ENCODE results near the gene NEB.

The NEB gene

GRCh38 chr2:151534001-151534400 is 200.3 kb downstream of the NEB start:
- FAIRE-seq, result no peak

DNA sequence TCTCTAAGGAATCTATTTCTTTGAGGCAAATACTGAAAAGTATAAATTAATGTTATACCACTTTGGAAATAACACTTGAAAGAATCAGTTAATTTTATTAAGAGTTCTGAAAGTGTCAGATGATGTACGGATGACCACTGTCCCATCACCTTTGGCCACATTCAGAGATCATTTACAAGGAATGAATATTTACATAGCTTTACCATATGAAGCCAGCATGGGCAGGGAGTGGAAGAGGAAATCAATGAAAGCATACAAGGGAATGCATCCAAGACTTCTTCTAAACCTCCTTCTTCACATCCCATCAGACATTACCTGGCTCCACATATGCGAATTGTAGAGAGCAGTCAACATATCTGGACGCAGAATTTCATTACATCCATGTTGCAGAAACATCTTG is 201.1 kb downstream of the NEB start:
- FAIRE-seq, result no peak

DNA sequence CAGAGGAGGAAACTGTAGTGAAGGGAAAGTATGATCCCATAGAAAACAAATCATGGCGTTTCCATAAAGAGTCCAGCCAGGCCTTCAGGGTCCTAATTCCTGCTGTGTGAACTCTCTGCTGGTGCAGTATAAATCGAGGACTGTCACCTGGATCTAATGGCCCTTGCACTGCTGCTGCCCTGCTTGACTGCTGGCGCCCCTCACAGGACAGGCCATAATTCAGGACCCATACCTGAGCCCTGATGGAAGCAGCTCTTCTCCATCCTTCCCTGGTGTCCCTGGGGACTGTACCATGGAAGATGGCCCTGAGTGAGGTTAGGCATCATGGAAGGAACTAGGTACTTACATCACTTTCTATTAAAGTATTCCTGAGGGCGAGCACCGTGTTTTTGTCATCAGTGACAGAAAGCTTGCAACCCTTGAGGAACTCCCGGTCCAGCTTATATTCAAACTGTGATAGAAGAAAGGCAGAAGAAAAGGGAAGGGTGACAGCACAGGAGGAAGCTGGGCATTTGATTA is 207.6 kb downstream of the NEB start:
- FAIRE-seq, result no peak

DNA sequence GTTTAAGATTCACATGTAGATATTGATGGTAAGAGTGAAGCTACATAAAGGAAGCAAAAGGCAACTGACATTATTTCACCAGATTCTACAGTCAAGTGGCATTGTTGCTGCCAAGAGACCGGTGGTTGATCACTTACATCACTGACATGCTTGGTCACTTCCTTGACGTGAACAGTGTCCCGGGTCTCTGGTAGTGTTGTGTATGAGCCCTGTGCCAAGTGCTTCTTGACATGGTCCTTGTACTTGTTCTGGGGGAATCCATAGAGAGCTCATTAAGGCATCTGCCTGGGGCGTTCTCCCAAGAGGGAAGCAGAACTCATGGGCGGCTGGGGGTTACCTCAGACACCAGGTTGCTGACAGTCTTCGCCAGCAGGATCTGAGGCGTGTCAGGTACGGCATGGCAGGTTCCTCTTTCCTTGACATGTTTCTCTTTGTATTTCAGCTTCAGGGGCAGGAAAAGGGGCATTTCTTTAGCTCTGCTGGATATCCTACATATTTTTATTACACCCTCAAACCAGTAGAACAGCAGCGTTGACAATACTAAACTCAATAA is 208.4 kb downstream of the NEB start:
- no peak for FAIRE-seq

DNA sequence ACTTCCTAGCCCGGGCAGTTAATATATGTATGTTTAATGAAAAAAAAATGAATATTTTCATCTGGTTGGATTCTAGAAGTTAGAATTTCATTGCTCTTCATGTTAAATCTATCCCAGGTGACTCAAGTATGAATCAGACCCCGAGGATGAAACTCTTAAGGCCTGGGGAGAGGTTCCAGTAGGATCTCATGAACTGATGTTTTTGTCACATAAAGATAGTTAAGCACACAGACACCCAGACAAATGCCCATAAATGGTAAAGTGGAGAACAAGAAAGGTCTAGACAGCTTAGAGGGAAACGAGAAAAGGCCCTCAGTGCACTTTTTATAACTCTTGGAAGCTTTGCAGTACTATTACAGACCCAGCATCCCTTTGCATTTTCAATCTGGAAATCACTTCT is 210.4 kb downstream of the NEB start:
- FAIRE-seq, result no peak

- FAIRE-seq, result no peak
Measured at GRCh38 chr2:151522556-151522955, 211.7 kb downstream of the NEB start.

DNA sequence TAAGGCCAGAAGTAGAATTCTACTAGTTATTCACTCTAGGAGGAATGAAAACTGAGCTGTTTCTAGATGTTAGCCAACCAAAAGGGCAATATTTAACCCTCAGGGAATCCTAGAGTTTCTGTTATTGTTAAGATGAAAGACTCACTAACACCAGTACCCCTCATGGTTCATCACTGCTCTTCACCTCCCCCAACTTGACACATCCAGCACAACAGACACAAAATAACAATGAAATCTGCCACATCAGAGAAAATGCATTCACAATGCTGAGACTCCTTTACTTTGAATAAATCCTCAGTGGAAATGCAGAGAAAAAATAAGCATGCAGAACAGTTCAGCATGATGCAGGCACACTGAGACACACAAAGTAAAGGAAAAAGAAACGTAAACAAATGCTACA is 213.3 kb downstream of the NEB start:
- no peak for FAIRE-seq

GRCh38 chr2:151518802-151519201 is 215.5 kb downstream of the NEB start:
- no peak for FAIRE-seq

GRCh38 chr2:151508519-151508918 is 225.8 kb downstream of the NEB start:
- no peak for FAIRE-seq

DNA sequence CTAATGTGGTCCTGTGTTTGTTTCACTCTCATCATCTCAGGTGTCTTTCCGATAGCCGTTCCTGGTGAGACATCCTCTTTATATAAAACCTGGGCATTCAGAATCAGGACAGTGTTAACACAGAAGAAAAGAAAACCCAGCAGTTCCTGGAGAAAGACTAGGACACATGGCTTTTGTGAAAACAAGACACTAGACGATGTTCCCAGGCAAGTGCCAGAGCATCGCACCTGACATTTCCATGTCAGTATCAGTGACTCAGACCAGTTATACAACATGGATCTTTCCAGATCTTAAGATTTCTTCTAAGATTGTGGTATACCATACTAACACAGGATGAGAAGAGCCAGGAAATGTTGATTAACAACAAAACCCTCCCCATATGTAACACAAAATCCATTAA is 228.1 kb downstream of the NEB start:
- no peak for FAIRE-seq

DNA sequence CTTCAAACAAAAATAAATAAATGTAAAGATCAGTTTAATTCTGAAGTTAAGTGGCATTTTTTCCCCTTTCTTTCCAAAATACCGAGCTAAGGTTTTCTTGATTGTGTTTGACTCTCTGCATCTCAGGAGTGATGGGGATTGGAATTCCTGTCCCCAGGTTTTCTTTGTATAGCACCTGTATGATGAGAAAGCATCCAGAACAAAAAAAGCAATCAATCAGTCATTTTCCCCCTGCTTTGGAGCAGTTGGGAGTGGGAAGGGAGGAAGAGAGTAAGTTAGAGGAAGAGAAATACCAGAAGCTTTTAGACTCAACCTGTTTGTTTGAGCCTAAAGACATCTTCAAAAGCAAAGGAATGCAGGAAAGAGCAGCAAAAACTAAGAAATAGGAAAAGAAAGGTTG is 236.1 kb downstream of the NEB start:
- no peak for FAIRE-seq

DNA sequence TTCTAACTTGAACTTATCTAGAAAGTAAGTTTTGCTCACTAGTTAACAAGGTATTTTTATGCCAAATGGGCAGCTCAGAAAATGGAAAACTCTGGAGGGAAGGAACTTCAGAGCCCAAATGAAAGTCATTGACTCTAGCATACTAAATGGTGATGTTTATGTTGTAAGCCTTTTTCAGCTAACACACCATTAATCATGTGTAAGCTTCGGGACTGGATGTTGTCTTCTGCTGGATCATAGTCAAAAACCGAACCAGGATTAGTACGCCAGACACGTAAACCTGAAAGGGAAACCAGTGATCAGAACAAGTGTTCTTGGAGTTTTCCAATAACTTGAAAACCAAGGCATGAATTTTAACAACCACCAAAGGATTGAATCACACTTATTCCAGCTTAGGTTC is 242.8 kb downstream of the NEB start:
- no peak for FAIRE-seq

GRCh38 chr2:151490276-151490675 is 244.0 kb downstream of the NEB start:
- no peak for FAIRE-seq

- FAIRE-seq, result no peak
Measured at GRCh38 chr2:151486053-151486452, 248.2 kb downstream of the NEB start.

DNA sequence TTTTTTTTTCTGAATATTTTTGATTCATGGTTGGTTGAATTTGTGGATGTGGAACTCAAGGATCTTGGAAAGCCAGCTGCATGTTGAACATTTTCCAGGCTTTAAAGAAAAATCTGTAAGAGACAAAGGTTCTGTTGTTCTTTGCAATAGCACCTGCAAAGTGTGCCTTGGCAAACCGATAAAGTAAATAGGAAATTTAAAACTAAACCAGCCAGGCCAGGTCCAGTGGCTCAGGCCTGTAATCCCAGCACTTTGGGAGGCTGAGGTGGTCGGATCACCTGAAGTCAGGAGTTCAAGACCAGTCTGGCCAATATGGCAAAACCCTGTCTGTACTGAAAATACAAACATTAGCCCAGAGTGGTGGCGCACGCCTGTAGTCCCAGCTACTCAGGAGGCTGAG is 250.2 kb downstream of the NEB start:
- FAIRE-seq, result no peak

DNA sequence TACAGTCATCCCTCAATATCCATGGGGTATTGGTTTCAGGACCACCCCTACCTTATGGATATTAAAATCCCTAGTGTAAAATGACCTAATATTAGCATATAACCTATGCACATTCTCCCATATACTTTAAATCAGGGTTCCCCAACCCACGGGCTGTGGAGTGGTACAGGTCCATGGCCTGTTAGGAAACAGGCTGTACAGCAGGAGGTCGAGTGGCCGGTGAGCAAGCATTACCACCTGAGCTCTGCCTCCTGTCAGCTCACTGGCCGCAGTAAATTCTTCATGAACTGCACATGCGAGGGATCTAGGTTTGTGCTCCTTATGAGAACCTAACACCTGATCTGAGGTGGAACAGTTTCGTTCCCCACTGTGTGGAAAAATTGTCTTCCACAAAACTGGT is 250.7 kb downstream of the NEB start:
- no peak for FAIRE-seq

GRCh38 chr2:151482171-151482725 is 252.0 kb downstream of the NEB start:
- FAIRE-seq, result no peak

DNA sequence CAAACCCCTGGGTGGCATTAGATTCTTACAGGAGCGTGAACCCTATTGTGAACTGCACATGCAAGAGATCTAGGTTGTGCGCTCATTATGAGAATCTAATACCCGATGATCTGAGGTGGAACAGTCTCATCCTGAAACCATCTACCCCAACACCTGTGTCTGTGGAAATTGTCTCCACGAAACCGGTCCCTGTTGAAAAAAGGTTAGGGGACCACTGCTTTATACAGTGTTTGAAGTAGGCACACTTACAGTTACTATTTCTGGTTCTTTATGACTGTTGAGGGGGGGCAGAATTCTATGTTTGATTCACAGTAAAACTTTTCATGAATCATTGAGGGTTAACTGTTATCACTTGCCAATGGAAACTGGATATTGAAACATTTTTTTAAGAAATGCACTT is 252.5 kb downstream of the NEB start:
- no peak for FAIRE-seq

DNA sequence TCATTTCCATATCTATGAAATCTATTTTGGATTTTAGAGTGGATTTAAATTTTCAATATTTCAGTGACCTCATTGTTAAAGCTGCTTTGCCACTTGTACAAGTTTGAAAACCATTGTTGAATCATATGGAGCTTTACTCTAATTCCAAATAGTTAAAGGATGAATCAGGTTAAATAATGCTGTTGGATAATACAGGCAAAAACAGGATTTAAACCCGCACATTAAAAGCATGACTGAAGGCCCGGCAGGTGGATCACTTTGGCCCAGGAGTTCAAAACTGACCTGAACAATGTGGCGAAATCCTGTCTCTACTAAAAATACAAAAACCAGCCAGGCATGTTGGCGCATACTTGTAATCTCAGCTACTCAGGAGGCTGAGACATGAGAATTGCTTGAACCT is 256.3 kb downstream of the NEB start:
- no peak for FAIRE-seq

DNA sequence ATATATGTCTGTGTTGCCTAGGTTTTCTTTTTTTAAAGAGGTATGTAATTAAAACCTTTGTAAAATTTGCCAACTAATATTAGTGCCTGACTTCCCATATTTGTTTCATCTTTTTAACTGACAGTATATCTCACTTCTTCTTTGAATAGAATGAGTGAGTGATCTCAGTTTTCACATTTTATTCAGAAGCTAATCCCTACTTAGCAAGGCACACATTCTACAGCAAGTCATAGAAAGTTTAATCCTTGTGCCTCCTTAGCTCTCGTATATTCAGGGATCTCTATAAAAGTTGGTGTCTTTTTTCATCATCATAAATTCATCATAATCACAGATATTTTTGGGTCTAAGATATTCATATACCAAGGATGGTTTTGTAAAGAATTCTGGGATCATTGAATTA is 258.0 kb downstream of the NEB start:
- FAIRE-seq, result no peak

DNA sequence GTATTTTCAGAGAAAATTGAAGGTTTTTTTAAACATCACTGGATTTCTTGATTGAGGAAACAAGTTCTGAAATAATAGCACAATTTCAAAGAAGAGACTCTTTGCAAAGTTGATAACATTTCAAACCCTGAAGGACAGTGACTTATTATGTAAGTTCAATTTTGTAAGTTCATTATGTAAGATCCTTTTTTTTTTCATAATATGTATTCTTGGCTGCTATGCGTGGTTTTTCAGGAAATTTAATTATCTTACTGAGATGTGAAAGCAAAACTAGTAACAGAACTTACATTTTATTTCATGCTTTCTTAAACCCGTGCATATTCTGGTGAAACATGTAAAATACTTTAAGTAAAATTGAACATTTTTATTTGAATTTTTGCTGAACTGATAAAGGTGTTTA is 259.2 kb downstream of the NEB start:
- no peak for FAIRE-seq

- no peak for FAIRE-seq
Measured at GRCh38 chr2:151472966-151473365, 261.3 kb downstream of the NEB start.

DNA sequence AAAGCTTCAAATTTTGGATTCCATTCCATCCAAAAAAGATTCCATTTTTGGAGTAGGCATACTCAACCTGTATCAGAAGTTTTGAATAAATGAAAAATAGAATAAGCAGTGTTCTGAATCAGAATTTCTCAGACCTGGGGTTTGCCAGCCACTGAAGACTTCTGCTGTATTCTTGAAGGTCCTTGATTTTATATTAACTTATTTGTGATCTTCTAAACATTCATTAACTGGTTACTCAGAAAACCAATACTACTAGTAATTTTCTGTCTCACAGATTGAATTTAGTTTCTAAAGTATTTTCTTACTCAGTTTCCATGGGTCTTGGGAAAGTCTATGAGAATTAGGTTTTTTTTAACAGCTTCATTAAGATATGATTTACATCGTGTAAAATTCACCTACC is 263.7 kb downstream of the NEB start:
- FAIRE-seq, result no peak

DNA sequence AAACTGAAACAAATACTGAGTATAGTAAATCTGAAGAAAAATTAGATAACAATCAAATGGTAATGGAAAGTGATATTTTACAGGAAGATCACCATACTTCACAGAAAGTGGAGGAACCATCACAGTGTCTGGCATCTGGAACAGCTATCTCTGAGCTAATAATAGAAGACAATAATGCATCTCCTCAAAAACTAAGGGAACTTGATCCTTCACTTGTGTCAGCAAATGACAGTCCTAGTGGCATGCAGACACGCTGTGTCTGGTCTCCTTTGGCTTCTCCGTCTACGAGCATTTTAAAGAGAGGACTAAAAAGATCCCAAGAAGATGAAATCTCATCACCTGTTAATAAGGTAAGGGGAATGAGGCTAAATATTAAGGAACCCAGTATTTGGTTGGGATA is 268.5 kb downstream of the NEB start:
- no peak for FAIRE-seq

DNA sequence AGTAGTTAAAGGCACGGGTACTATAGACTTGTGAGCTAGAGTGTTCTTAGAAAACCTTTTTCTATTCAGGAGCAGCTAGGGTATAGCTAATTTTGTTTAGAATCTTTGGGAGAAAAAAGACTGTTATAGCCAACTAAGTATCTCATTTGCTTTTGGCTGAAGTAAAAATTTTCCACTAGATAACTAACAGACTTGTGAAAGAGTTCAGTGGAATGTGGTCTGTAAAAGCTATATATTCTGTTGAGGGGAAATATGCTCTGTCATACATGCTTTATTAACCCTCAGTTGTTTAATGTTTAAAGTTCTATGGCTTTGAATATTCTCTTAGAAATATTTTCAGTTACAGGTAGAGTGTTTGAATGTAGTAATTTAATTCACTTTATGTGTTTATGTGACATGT is 274.9 kb downstream of the NEB start:
- FAIRE-seq, result peak; percentile 22
